DMS114 treated with DMSO at 0.1 percent for 48 hours (cell line): ENCODE data around the gene CLCA2.

ENCODE experiments used
- DNase-seq: peaks from one replicate; lab custom pipeline; 2025; ENCODE audit not compliant: unreplicated experiment; lab: John Stamatoyannopoulos, UW

The CLCA2 gene

GRCh38 chr1:86429835-86430234 is 5.9 kb downstream of the CLCA2 start:
- no peak for DNase-seq

GRCh38 chr1:86430376-86430775 is 6.4 kb downstream of the CLCA2 start:
- DNase-seq, result no peak

GRCh38 chr1:86434059-86434458 is 10.1 kb downstream of the CLCA2 start:
- no peak for DNase-seq

GRCh38 chr1:86435327-86435726 is 11.4 kb downstream of the CLCA2 start:
- DNase-seq, result no peak

- DNase-seq, result no peak
Measured at GRCh38 chr1:86436041-86436440, 12.1 kb downstream of the CLCA2 start.

- no peak for DNase-seq
Measured at GRCh38 chr1:86441581-86441980, 17.6 kb downstream of the CLCA2 start.

GRCh38 chr1:86441997-86442396 is 18.0 kb downstream of the CLCA2 start:
- no peak for DNase-seq

GRCh38 chr1:86445919-86446318 is 21.9 kb downstream of the CLCA2 start:
- DNase-seq, result no peak

GRCh38 chr1:86447198-86447790 is 23.3 kb downstream of the CLCA2 start:
- DNase-seq, result no peak

- no peak for DNase-seq
Measured at GRCh38 chr1:86448670-86449069, 24.7 kb downstream of the CLCA2 start.

- DNase-seq, result no peak
Measured at GRCh38 chr1:86449103-86449502, 25.1 kb downstream of the CLCA2 start.

GRCh38 chr1:86450847-86451246 is 26.9 kb downstream of the CLCA2 start:
- no peak for DNase-seq

GRCh38 chr1:86453664-86454063 is 29.7 kb downstream of the CLCA2 start:
- DNase-seq, result no peak

GRCh38 chr1:86455073-86455472 is 31.1 kb downstream of the CLCA2 start:
- no peak for DNase-seq

GRCh38 chr1:86460998-86461397 is 37.0 kb downstream of the CLCA2 start:
- no peak for DNase-seq

GRCh38 chr1:86461482-86461881 is 37.5 kb downstream of the CLCA2 start:
- no peak for DNase-seq

GRCh38 chr1:86464819-86465218 is 40.8 kb downstream of the CLCA2 start:
- DNase-seq, result no peak

GRCh38 chr1:86466109-86466844 is 42.3 kb downstream of the CLCA2 start:
- no peak for DNase-seq

- no peak for DNase-seq
Measured at GRCh38 chr1:86466986-86467385, 43.0 kb downstream of the CLCA2 start.

GRCh38 chr1:86468501-86468977 is 44.6 kb downstream of the CLCA2 start, which contains the start of gene CLCA1:
TSS of gene CLCA1 (plus strand) at chr1:86468927. CDS start at chr1:86468972, 45 bp downstream.
- DNase-seq, result no peak

GRCh38 chr1:86470859-86471258 is 46.9 kb downstream of the CLCA2 start:
- DNase-seq, result no peak

- no peak for DNase-seq
Measured at GRCh38 chr1:86471291-86471690, 47.3 kb downstream of the CLCA2 start.

- no peak for DNase-seq
Measured at GRCh38 chr1:86472152-86472551, 48.2 kb downstream of the CLCA2 start.
